ENCODE results near the gene GALNT13. TPM values are rescaled to one million over a fixed set of nuclear protein-coding genes. Genes with fewer than 3 reads are reported as not detected.

GALNT13 gene
- total RNA-seq, 1 donor from 2014 or later = 2.0 TPM

GRCh38 chr2:154455866-154456265 is 584.1 kb downstream of the GALNT13 start:
- H3K79me2 ChIP-seq (ENCODE audit: insufficient read depth, low read length) = no peaks in the 10 kb centered on the region
- no peak overlapping the region for H3K27ac ChIP-seq (ENCODE audit: low read depth, low read length)
- no peaks in the 10 kb centered on the region for H3K9me3 Mint-ChIP-seq (ENCODE audit: unreplicated experiment)
- H3K27me3 ChIP-seq (ENCODE audit: insufficient read depth, low read length) = no peaks in the 10 kb centered on the region
- FAIRE-seq (no peak), DNase-seq (ENCODE audit: low read depth) (no peak)
- H3K4me3 ChIP-seq (ENCODE audit: insufficient read depth, low read depth, low read length) = peak overlapping the region; percentile 20
- no peaks in the 10 kb centered on the region for H3K27me3 Mint-ChIP-seq (ENCODE audit: low read depth, unreplicated experiment)
- H3K27ac Mint-ChIP-seq (ENCODE audit: unreplicated experiment) = peak overlapping the region; percentile 83
- H2AFZ ChIP-seq (ENCODE audit: low read depth, low read length) = no peak overlapping the region
- peaks cover 21% of the 10 kb centered on the region for H3K4me1 Mint-ChIP-seq (ENCODE audit: low read depth, unreplicated experiment)
- no peak for TF ChIP-seq EZH2 (IDR thresholded peaks at IDR 0.05; ENCODE audit: insufficient read depth, low read length)
- no peak for TF ChIP-seq CTCF (IDR thresholded peaks at IDR 0.05; ENCODE audit: insufficient read depth, low read depth, low read length)
- peak overlapping the region; percentile 4 for H3K4me3 Mint-ChIP-seq (ENCODE audit: unreplicated experiment)
- no peaks in the 10 kb centered on the region for H3K4me1 ChIP-seq (ENCODE audit: insufficient read depth, low read length)
- H3K36me3 ChIP-seq (ENCODE audit: insufficient read depth, low read length) = no peaks in the 10 kb centered on the region
- no peaks in the 10 kb centered on the region for H4K20me1 ChIP-seq (ENCODE audit: insufficient read depth, low read length)
- no peaks in the 10 kb centered on the region for H3K36me3 Mint-ChIP-seq (ENCODE audit: low read depth, unreplicated experiment)
- no peak overlapping the region for H3K9ac ChIP-seq (ENCODE audit: low read length)
- H3K9me3 ChIP-seq (ENCODE audit: insufficient read depth, low read depth, low read length) = no peaks in the 10 kb centered on the region
- H3K4me2 ChIP-seq (ENCODE audit: low read length) = peak overlapping the region; percentile 57

GRCh38 chr2:154457286-154457685 is 585.6 kb downstream of the GALNT13 start:
- DNase-seq (ENCODE audit: low read depth) (peak; percentile 1), FAIRE-seq (no peak)
- H3K27ac ChIP-seq (ENCODE audit: low read depth, low read length) = no peak overlapping the region
- Mint-ChIP-seq H3K9me3 (ENCODE audit: unreplicated experiment) (no peaks in the 10 kb centered on the region), H3K4me3 (ENCODE audit: unreplicated experiment) (no peak overlapping the region), H3K4me1 (ENCODE audit: low read depth, unreplicated experiment) (peaks cover 21% of the 10 kb centered on the region), H3K36me3 (ENCODE audit: low read depth, unreplicated experiment) (no peaks in the 10 kb centered on the region), H3K27me3 (ENCODE audit: low read depth, unreplicated experiment) (no peaks in the 10 kb centered on the region), H3K27ac (ENCODE audit: unreplicated experiment) (no peak overlapping the region)
- no peaks in the 10 kb centered on the region for H3K79me2 ChIP-seq (ENCODE audit: insufficient read depth, low read length)
- H3K4me1 ChIP-seq (ENCODE audit: insufficient read depth, low read length) = no peaks in the 10 kb centered on the region
- no peak for TF ChIP-seq CTCF (IDR thresholded peaks at IDR 0.05; ENCODE audit: insufficient read depth, low read depth, low read length)
- TF ChIP-seq EZH2 (IDR thresholded peaks at IDR 0.05; ENCODE audit: insufficient read depth, low read length) = no peak
- no peaks in the 10 kb centered on the region for H4K20me1 ChIP-seq (ENCODE audit: insufficient read depth, low read length)
- no peaks in the 10 kb centered on the region for H3K27me3 ChIP-seq (ENCODE audit: insufficient read depth, low read length)
- no peak overlapping the region for H2AFZ ChIP-seq (ENCODE audit: low read depth, low read length)
- H3K4me2 ChIP-seq (ENCODE audit: low read length) = no peak overlapping the region
- no peaks in the 10 kb centered on the region for H3K36me3 ChIP-seq (ENCODE audit: insufficient read depth, low read length)
- H3K9ac ChIP-seq (ENCODE audit: low read length) = no peak overlapping the region
- no peak overlapping the region for H3K4me3 ChIP-seq (ENCODE audit: insufficient read depth, low read depth, low read length)
- no peaks in the 10 kb centered on the region for H3K9me3 ChIP-seq (ENCODE audit: insufficient read depth, low read depth, low read length)

GRCh38 chr2:154459286-154459685 is 587.6 kb downstream of the GALNT13 start:
- no peak for DNase-seq (ENCODE audit: low read depth)

More at GRCh38 chr2:154459286-154459685, 587.6 kb downstream of the GALNT13 start:
- Histone ChIP-seq H3K27ac (ENCODE audit: low read depth, low read length) (no peak overlapping the region), H3K9ac (ENCODE audit: low read length) (no peak overlapping the region), H3K27me3 (ENCODE audit: insufficient read depth, low read length) (no peaks in the 10 kb centered on the region), H3K4me3 (ENCODE audit: insufficient read depth, low read depth, low read length) (no peak overlapping the region), H3K79me2 (ENCODE audit: insufficient read depth, low read length) (no peaks in the 10 kb centered on the region), H3K4me2 (ENCODE audit: low read length) (no peak overlapping the region), H3K4me1 (ENCODE audit: insufficient read depth, low read length) (no peaks in the 10 kb centered on the region), H3K36me3 (ENCODE audit: insufficient read depth, low read length) (no peaks in the 10 kb centered on the region), H3K9me3 (ENCODE audit: insufficient read depth, low read depth, low read length) (no peaks in the 10 kb centered on the region), H4K20me1 (ENCODE audit: insufficient read depth, low read length) (no peaks in the 10 kb centered on the region), H2AFZ (ENCODE audit: low read depth, low read length) (no peak overlapping the region)
- Mint-ChIP-seq H3K36me3 (ENCODE audit: low read depth, unreplicated experiment) (no peaks in the 10 kb centered on the region), H3K27ac (ENCODE audit: unreplicated experiment) (no peak overlapping the region), H3K4me3 (ENCODE audit: unreplicated experiment) (no peak overlapping the region), H3K27me3 (ENCODE audit: low read depth, unreplicated experiment) (no peaks in the 10 kb centered on the region), H3K9me3 (ENCODE audit: unreplicated experiment) (no peaks in the 10 kb centered on the region), H3K4me1 (ENCODE audit: low read depth, unreplicated experiment) (peaks cover 21% of the 10 kb centered on the region)
- no peak for FAIRE-seq
- TF ChIP-seq EZH2 (IDR thresholded peaks at IDR 0.05; ENCODE audit: insufficient read depth, low read length) (no peak), CTCF (IDR thresholded peaks at IDR 0.05; ENCODE audit: insufficient read depth, low read depth, low read length) (no peak)
